K562 (cell line): Measurements from ENCODE around the gene RAI2.

Experiments
- BRCA1 ChIP-seq, 2 experiments: fragments of 450-650 bp in 1 of 2; sonication (generic) in 1 of 2; formaldehyde crosslinking in 1 of 2; IDR thresholded peaks; 2 replicates each; pipeline versions ENCODE4 v1.5.0 to v1.6.1; 2017 to 2020; ENCODE audit warnings: mild to moderate bottlenecking in 1 of 2, missing genetic modification reagents in 1 of 2
- CC2D1A ChIP-seq: fragments of 450-650 bp; IDR thresholded peaks from 2 replicates; pipeline ENCODE4 v1.6.1; 2017; ENCODE audit warnings: mild to moderate bottlenecking
- CHD4 ChIP-seq: fragments of 200-600 bp; sonication (generic); IDR thresholded peaks from 3 replicates; pipeline ENCODE4 v1.6.1; 2012; ENCODE audit warnings: low read depth, mild to moderate bottlenecking, mixed read lengths, low read length, inconsistent platforms; ENCODE audit not compliant: insufficient read depth, insufficient replicate concordance, poor library complexity, severe bottlenecking
- FOXJ3 ChIP-seq: sonication (generic); formaldehyde crosslinking; IDR thresholded peaks from 2 replicates; pipeline ENCODE4 v1.4.0; 2020; ENCODE audit warnings: mild to moderate bottlenecking, missing genetic modification reagents
- FOXK2 ChIP-seq, 2 experiments: fragments of 450-650 bp; IDR thresholded peaks in 1 of 2; conservative IDR thresholded peaks in 1 of 2; 2 replicates each; pipeline ENCODE4 v1.6.1; 2016; ENCODE audit warnings: low read depth in 2 of 2, mild to moderate bottlenecking in 1 of 2
- MEF2D ChIP-seq: conservative IDR thresholded peaks from 2 replicates; pipeline ENCODE4 v1.6.1; 2016; ENCODE audit warnings: low read depth, missing genetic modification characterization, missing compliant biosample characterization
- MYC ChIP-seq, 2 experiments: fragments of 250-450 bp in 1 of 2; sonication (Bioruptor Pico) in 1 of 2; IDR thresholded peaks; 2 replicates each; pipeline versions ENCODE4 v1.5.1 to v1.6.1; 2012 to 2021; ENCODE audit warnings: low read depth in 2 of 2, borderline replicate concordance in 1 of 2, improper control_type of control experiment in 1 of 2, low read length in 1 of 2, mild to moderate bottlenecking in 1 of 2, moderate library complexity in 1 of 2
- POLR2A ChIP-seq: fragments of 450-650 bp; conservative IDR thresholded peaks from 2 replicates; pipeline ENCODE4 v1.6.1; 2016
- RCOR1 ChIP-seq, 2 experiments: IDR thresholded peaks; 2 replicates each; pipeline ENCODE4 v1.6.1; 2012; ENCODE audit warnings: low read depth in 2 of 2, low read length in 2 of 2, borderline replicate concordance in 1 of 2, improper control_type of control experiment in 1 of 2
- SRSF1 ChIP-seq: fragments of 200-400 bp; formaldehyde crosslinking; IDR thresholded peaks from 2 replicates; pipeline ENCODE4 v1.6.1; 2017; ENCODE audit warnings: mild to moderate bottlenecking, low read depth, low read length, moderate library complexity
- TEAD1 ChIP-seq, 2 experiments: fragments of 450-650 bp in 1 of 2; sonication (generic) in 1 of 2; formaldehyde crosslinking; IDR thresholded peaks; 2 replicates each; pipeline versions ENCODE4 v1.4.0 to v1.8.0; 2020 to 2022; ENCODE audit warnings: mild to moderate bottlenecking in 2 of 2, missing genetic modification reagents in 1 of 2
- TF ChIP-seq, protein P1 (sequence below), 3 experiments: IDR thresholded peaks in 2 of 3; conservative IDR thresholded peaks in 1 of 3; 2 replicates each; pipeline ENCODE4 v1.5.1; 2011 to 2012; ENCODE audit warnings: low read length in 3 of 3, mild to moderate bottlenecking in 3 of 3, control low read depth in 2 of 3, improper control_type of control experiment in 1 of 3, inconsistent platforms in 1 of 3, low read depth in 1 of 3, mixed read lengths in 1 of 3, moderate library complexity in 1 of 3; ENCODE audit not compliant: insufficient read depth in 2 of 3
- TF ChIP-seq, protein P2 (sequence below): sonication (generic); formaldehyde crosslinking; IDR thresholded peaks from 2 replicates; pipeline ENCODE4 v1.9.0; 2022; ENCODE audit warnings: mild to moderate bottlenecking, missing genetic modification reagents

DNA sequence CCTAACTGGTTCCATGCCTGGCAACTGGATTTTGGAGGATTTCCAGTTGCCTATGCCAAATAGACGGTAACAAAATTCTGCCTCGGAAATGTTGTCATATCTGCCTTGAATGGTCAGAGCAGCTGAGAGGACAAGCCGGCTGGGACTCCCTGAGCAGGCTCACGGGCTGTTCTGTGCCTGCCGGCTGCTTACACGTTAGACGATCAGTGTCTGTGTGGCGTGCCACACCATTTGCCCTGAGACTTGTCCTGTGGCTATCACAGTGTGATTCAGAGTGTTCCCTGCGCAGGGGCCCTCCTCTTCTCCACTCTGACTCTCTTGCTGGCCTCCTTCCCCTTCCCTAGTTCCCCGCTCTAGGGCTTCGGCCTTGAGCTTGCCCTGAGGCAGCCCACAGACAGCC lies 42.4 kb downstream of the RAI2 start:
- TF ChIP-seq CC2D1A: no peak
- no peak for TF ChIP-seq BRCA1 (IDR thresholded peaks at IDR 0.05)
- TF ChIP-seq BRCA1 (CRISPR knock-in tag; IDR thresholded peaks at IDR 0.05): no peak
- TF ChIP-seq MYC (IDR thresholded peaks at IDR 0.05; ENCODE audit: low read depth, low read length): no peak
- TF ChIP-seq MYC (CRISPR knock-in tag; IDR thresholded peaks at IDR 0.05; ENCODE audit: borderline replicate concordance, low read depth): no peak
- TF ChIP-seq MEF2D: no peak
- TF ChIP-seq CHD4: no peak
- TF ChIP-seq, protein P1, sequence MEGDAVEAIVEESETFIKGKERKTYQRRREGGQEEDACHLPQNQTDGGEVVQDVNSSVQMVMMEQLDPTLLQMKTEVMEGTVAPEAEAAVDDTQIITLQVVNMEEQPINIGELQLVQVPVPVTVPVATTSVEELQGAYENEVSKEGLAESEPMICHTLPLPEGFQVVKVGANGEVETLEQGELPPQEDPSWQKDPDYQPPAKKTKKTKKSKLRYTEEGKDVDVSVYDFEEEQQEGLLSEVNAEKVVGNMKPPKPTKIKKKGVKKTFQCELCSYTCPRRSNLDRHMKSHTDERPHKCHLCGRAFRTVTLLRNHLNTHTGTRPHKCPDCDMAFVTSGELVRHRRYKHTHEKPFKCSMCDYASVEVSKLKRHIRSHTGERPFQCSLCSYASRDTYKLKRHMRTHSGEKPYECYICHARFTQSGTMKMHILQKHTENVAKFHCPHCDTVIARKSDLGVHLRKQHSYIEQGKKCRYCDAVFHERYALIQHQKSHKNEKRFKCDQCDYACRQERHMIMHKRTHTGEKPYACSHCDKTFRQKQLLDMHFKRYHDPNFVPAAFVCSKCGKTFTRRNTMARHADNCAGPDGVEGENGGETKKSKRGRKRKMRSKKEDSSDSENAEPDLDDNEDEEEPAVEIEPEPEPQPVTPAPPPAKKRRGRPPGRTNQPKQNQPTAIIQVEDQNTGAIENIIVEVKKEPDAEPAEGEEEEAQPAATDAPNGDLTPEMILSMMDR (IDR thresholded peaks at IDR 0.05 in 2 of 3, conservative IDR thresholded peaks at IDR 0.05 in 1 of 3; ENCODE audit: insufficient read depth in 2 of 3, low read depth in 1 of 3, low read length in 3 of 3): no peak
- TF ChIP-seq SRSF1: no peak
- TF ChIP-seq RCOR1 (IDR thresholded peaks at IDR 0.05; ENCODE audit: borderline replicate concordance in 1 of 2, low read depth in 2 of 2, low read length in 2 of 2): no peak
- TF ChIP-seq POLR2A: no peak
- TF ChIP-seq FOXK2 (conservative IDR thresholded peaks at IDR 0.05 in 1 of 2, IDR thresholded peaks at IDR 0.05 in 1 of 2; ENCODE audit: low read depth in 2 of 2): no peak
- TF ChIP-seq TEAD1 (CRISPR knock-in tag; IDR thresholded peaks at IDR 0.05): no peak
- TF ChIP-seq, protein P2, sequence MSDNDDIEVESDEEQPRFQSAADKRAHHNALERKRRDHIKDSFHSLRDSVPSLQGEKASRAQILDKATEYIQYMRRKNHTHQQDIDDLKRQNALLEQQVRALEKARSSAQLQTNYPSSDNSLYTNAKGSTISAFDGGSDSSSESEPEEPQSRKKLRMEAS (CRISPR knock-in tag): no peak
- TF ChIP-seq FOXJ3 (CRISPR knock-in tag): no peak
